GM04504 (cell line): ENCODE results near the gene TLE4.
A peak's percentile ranks its signal among the peaks of the same experiment; 100 is the strongest.
"Not testable (repeated sequence)": the region's sequence is repeated elsewhere in the genome, so short reads cannot be mapped to it uniquely, and the experiment has no call there.

Source experiments
- DNase-seq: peaks from one replicate; pipeline ENCODE4 v3.0.0-alpha.2; 2012; ENCODE audit warnings: low read depth

The TLE4 gene

GRCh38 chr9:79604149-79604548, 32.4 kb downstream of the TLE4 start:
- no peak for DNase-seq

DNA sequence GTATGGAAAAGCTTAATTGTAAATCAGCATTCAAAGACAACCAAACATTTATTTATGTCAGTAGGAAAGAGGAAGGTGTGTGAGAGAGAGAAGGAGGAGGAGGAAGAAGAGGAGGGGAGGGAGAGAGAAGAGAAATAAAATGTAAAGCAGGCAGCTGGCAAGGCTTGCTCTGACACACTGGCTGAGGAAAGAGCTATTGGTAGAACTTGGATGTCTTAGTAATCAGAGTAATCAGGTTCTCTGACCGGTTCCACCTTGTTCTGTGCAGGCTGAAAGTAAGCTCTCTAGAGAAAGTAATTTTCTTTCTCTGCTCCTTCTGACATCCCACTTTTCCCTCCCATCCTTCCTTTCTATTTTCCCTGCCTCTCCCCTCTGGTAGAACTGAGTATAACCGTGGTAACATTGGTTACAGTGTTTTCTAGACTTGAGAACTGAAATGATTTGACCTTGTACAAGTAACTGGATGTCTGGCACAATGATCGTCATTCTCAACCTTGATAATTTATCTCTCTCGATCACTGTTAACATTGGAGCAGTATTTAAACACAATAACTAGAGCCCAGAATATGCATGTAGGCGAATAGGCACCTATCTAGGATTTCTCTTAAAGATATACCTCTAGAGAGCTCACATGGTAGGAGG, 33.3 kb downstream of the TLE4 start:
- DNase-seq, result no peak

DNA sequence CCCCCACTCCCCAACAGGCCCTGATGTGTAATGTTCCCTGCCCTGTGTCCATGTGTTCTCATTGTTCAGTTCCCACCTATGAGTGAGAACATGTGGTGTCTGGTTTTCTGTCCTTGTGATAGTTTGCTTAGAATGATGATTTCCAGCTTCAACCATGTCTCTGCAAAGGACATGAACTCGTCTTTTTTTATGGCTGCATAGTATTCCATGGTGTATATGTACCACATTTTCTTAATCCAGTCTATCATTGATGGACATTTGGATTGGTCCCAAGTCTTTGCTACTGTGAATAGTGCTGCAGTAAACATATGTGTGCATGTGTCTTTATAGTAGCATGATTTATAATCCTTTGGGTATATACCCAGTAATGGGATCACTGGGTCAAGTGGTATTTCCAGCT, 34.8 kb downstream of the TLE4 start:
- DNase-seq, result not testable (repeated sequence)

DNA sequence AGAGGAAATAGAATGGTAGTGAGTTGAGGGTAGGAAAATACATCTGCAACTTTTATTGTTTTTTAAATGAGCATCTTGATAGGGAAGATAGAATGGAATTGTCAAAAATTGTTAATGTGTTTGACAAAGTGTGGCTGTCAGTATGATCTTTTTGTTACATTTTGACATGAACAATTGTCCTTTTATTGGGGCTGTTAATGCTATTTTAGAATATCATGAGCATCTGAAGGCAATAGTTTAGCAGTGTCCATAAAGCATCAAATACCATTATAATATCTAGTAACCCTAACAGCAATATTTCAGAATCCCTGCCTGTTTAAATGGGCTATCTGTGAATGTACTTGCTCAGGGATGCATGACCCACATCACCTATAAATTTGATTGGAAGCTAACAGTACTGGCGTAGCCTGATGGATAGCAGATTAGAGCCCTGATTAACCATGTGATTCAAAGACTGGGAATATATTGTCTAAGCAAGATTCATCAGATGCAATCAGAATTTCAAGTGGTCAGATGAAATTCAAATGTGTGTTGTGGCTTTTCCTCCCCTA, 37.8 kb downstream of the TLE4 start:
- no peak for DNase-seq

- peak; percentile 74 for DNase-seq
Measured at GRCh38 chr9:79610019-79610631, 38.4 kb downstream of the TLE4 start.

DNA sequence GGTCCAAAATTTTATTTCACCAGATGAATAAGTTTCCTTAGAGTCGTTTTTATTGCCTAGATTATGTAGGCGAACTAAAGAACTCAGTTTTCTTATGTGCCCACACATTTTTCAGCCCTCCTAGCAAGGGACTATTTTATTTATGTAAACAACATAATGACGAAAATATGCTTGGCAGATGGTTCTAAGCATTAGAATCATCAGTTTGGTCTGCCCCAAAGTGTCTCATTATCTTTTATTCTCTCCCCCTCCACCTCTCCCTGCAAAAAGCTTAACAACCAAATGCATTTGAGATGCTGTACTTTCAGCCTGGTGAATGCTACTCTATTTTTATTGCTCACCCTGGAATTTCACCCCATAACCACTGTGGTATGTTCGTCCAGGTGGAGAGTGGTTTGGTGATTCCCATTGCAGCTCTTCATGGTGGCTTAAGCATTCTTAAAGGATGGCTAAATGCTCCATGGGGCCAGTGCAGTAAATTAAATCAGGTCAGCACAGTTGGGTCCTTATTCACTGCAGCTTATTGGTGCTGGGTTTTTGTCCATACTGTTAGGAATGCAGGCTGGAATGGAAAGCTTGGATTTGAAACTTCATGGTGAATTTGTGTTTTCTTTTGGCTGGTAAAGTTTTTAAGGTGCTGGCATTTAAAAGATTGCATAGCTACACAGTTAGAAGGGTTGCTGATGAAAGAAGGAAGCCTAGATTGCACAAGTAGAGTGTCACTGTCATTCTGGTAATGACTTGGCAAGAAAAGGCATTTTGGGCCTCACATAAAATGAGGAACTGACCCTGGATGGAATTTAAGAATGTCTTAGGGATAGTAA, 39.2 kb downstream of the TLE4 start:
- DNase-seq, result peak; percentile 97

DNA sequence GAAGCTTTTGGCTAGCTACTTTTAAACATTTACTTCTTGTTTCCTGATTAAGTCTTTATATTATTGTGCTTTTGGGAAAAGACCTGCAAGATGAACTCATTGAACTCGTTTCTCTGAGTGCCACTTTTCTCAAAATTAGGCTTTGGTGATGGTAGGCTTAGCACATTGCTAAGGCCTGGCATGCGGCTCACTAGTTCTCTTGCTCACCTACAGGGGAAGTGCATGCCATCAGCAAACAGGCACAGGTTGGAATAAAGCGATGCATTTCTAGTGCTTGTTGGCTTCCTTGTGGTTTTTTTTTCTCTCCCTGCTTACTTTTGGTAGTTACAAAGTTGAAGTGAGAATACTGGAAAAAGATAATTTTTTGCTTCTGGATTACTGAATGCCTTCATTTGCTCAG, 41.4 kb downstream of the TLE4 start:
- DNase-seq, result no peak

GRCh38 chr9:79615038-79615437, 43.3 kb downstream of the TLE4 start:
- no peak for DNase-seq

GRCh38 chr9:79616013-79616412, 44.2 kb downstream of the TLE4 start:
- no peak for DNase-seq

DNA sequence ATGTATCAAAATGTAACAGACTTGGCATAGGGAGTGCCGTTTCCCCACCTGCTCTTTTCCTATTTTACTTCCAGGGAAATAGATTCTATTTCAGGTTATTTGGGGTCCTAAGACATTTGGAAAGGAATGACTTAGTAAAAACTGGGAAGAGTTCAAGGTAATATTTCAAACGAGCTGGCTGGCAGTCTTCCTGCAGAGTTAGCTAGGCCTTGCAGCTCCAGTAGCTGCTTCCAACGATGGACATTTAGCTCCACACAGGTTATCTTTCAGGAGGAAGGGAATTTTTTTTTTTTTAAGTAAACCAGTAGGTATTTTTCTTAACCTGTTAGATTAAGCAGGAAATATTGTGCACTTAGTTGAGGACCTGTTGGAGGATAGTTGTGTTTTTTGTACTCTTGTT, 45.2 kb downstream of the TLE4 start:
- no peak for DNase-seq

- DNase-seq, result peak; percentile 35
Measured at GRCh38 chr9:79617395-79617794, 45.6 kb downstream of the TLE4 start.

- no peak for DNase-seq
Measured at GRCh38 chr9:79619930-79620329, 48.2 kb downstream of the TLE4 start.

DNA sequence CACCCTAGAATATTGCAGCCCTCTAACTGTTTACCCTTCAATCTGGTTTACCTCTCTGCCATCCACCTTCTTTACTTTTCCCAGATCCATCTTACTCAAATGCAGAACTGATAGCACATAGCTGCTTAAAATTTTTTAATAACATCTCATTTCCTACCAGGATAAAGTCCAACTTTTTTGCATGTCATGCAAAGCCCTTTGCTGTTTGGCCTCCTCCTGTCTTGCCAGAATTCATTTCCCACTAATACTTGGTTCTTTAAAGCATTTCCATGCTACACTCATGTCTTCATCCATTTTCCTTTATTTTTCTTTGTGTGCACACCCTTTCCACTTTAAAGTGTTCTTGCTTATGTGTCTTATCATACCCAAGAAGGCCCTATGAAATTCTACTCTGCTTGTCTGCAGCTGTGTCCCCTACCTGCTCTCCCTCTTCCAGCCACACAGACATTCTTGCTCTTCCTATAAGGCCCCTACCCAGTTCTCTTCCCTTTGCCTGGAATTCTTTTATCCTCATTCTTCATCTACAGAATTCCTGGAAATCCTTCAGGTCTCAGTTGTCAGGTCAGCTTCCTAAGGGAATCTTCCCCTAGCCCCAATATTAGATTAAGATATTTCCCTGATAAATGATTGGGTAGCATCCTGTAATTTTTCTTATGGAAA, 50.3 kb downstream of the TLE4 start:
- no peak for DNase-seq

DNA sequence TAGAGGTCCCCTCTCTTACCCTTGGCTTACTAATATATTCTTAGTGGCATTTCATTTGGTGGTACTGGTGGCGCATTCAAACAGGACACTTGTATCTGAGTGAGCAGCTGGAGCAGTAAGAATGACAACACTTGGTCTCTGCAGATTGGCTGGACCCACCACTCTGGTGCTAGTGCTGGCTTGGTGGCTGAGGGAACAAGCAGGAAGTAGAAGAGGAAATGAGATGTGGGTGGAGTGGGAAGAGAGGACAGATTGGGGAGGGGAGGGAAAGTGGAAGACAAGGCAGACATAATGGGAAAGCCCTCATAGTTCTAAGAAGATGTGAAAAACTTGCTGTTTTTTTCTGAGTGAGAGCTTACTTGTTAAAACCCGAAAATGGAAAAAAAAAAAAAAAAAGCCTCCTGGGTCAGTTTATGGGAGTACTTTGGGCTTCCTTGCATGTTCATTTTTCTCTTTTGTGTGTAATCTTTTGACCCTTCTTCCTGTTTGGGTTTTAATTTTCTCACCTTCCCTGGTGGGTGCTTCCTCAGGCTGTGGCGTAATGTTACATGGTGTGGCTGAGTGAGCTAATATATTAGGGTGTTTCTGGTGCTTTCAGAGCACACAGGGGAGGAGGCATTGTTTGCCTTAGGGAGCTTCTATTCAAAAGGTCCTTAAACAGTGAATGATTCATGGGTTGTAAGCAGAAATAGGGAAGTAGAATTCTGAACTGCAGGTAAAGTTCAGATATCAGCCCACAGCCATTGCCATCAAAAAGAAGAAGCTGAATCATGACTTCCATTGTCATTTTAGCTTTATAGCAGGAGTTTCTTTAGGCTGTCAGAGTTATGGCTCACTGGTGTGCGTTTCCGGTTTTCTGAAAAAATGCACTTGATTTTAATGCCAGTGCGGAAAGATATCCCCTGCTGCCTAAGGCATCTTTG, 52.3 kb downstream of the TLE4 start:
- DNase-seq, result no peak

GRCh38 chr9:79629721-79630120, 58.0 kb downstream of the TLE4 start:
- DNase-seq, result no peak

DNA sequence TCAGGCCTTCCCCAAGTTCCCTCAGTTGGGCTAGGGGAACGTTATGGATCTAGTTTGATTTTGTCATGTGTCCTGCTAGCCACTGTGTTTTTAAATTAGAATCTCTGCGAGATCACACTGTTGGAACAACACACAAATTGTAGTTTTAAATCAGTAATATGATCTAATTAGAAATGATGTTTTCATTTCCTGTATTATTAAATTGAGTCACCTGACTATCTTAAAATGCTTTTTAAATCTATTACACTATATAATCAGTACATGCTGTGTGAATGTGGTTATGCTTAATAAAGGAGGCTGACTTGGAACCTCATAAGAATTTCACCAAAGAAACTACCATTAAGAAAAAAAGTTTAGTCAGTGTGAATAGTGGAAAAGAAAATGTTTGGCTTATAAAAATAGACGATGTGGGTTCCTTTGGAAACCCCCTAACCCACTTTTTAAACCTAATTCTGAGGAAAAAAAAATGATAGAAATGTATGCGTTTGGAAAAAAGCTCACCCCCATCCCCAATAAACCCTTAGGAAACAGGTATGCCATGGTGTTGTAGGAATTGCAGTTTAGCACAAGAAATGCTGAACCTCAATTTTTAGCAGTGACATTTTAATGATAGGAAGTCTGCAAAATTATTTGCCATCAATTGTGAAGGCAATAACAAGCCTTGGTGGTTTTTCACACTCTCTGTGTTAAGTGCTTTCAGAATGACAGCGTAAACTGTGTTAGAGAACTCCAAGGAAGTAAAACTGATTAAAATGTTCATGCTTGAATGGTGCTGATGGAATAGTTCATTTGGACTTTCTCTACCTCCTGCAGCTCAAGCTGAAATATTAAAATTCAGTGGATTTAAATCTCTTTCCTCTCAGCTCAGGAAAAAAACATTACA, 59.0 kb downstream of the TLE4 start:
- no peak for DNase-seq

DNA sequence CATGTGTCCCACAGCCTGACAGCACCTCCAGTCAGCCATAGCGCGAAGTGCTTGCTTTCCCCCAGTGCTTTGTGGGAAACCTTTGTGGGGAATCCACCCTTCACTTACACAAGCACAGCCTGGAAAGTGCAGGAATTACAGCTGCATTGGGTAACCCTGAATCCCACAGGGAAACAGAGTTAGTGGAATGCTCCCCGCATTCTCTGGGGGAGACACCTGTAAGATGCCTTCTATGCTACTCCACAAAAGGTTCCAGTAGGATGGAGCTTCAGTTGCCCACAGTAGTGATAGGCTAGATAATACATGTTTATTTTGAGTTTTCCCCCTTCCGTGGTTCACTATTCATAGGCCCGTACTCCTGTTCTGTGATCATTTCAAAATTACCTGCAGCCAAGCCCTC, 60.3 kb downstream of the TLE4 start:
- DNase-seq, result no peak

- DNase-seq, result no peak
Measured at GRCh38 chr9:79632705-79633104, 60.9 kb downstream of the TLE4 start.

DNA sequence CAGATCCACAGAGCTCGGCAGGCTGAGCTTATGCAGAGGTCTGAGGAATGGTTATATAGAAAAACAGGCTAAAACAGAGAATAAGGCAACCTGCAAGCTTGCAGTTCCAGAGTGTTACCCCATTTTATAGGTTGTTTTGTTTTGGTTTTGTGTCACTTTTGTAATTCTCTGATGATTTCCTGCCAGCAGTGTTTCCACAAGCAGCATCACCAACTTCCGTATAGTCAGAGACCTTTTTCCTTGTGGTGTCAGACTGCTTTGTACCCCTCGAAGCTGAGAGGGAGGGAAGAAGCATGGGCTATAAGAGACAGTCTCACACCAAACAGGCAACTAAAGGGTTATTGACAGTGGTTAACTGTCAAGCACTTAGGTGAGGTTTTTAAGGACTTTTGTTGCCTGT, 61.8 kb downstream of the TLE4 start:
- DNase-seq, result no peak

DNA sequence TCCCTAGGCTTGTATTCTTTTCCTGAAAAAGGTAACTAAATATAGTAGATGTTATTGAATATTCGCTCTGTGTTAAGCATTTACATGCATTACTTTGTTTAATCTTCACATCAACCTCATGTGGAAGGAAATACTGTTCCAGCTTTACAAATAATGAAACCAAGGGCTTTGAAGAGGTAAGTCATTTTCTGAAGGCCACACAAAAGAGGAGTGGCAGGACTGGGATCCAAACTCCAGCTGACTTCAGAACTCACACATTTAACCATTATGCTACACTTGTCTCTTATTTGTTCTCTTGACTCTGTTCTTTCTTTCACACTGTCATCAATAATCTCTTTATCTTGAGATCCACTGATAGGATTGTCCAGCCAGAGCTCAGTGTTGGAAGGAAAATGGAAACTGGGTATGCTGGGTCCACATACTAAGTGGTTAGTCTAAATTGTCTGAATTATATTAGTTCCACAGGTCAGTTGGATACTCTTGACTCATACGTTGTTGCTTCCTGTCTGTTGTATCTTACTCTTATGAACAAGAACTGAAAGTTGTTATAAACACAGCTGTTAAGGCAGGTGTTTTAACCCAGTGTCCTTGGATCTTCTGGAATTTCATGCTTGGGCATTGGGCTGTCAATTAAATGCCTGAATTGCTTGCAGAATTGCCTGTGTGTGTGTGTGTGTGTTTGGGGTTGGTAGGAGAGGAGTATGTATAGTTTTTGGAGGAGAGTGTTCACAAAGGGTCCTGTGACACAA, 65.6 kb downstream of the TLE4 start:
- no peak for DNase-seq
